MM.1S (cell line): ENCODE measurements around the gene RANBP1.

Experiments used
- CTCF ChIP-seq: fragments of 300-600 bp; sonication (generic); IDR thresholded peaks from 2 replicates; pipeline ENCODE4 v1.5.1; 2016; ENCODE audit warnings: antibody characterized with exemption, low read length, mixed read lengths
- EZH2 ChIP-seq: fragments of 300-600 bp; sonication (generic); optimal IDR thresholded peaks from 2 replicates; pipeline ENCODE3; 2017; ENCODE audit warnings: low read depth, mild to moderate bottlenecking, antibody characterized with exemption, low read length, mixed read lengths

- no peak for TF ChIP-seq CTCF
- no peak for TF ChIP-seq EZH2
Measured at GRCh38 chr22:20159076-20159475, 43.2 kb downstream of the RANBP1 start.
